Hepatocyte (in vitro differentiated cells): Measurements from ENCODE around the gene RPTOR. TPM values are rescaled to one million over a fixed set of nuclear protein-coding genes. Genes with fewer than 3 reads are reported as not detected.
"Not testable (repeated sequence)": the region's sequence is repeated elsewhere in the genome, so short reads cannot be mapped to it uniquely, and the experiment has no call there.

ENCODE experiments used
- DNase-seq: peaks from one replicate; pipeline ENCODE4 v3.0.0-alpha.2; 2016; ENCODE audit warnings: low spot score
- H2AFZ ChIP-seq: fragments of 200-600 bp; sonication (generic); 2 replicates; pipeline ENCODE4 v1.6.0; 2016; ENCODE audit warnings: antibody characterized with exemption, mild to moderate bottlenecking
- H3K27ac ChIP-seq: fragments of 200-600 bp; sonication (generic); 2 replicates; pipeline ENCODE4 v1.5.1; 2016; ENCODE audit warnings: mild to moderate bottlenecking
- H3K27me3 ChIP-seq: fragments of 200-600 bp; sonication (generic); 2 replicates; pipeline ENCODE4 v1.6.1; 2016
- H3K36me3 ChIP-seq: fragments of 200-600 bp; sonication (generic); replicated peaks from 2 replicates; pipeline ENCODE4 v1.5.1; 2016; ENCODE audit warnings: low read depth; ENCODE audit not compliant: insufficient read depth
- H3K4me1 ChIP-seq: fragments of 200-600 bp; sonication (generic); 2 replicates; pipeline ENCODE4 v1.5.1; 2016; ENCODE audit warnings: mild to moderate bottlenecking, moderate library complexity; ENCODE audit not compliant: insufficient read depth
- H3K4me2 ChIP-seq: fragments of 200-600 bp; sonication (generic); 2 replicates; pipeline ENCODE4 v1.6.0; 2016
- H3K4me3 ChIP-seq: fragments of 200-600 bp; sonication (generic); 2 replicates; pipeline ENCODE4 v1.5.1; 2016; ENCODE audit warnings: mild to moderate bottlenecking
- H3K79me2 ChIP-seq: fragments of 200-600 bp; sonication (generic); 2 replicates; pipeline ENCODE4 v1.6.0; 2017; ENCODE audit warnings: mild to moderate bottlenecking
- H3K9me2 ChIP-seq: fragments of 200-600 bp; sonication (generic); replicated peaks from 2 replicates; pipeline ENCODE4 v1.6.0; 2017; ENCODE audit warnings: mild to moderate bottlenecking; ENCODE audit not compliant: insufficient read depth
- H3K9me3 ChIP-seq: fragments of 200-600 bp; sonication (generic); 2 replicates; pipeline ENCODE4 v1.5.1; 2016; ENCODE audit warnings: low read depth, mild to moderate bottlenecking
- H4K20me1 ChIP-seq: fragments of 200-600 bp; sonication (generic); 2 replicates; pipeline ENCODE4 v1.6.0; 2016; ENCODE audit warnings: mild to moderate bottlenecking; ENCODE audit not compliant: insufficient read depth, poor library complexity, severe bottlenecking
- CTCF ChIP-seq: fragments of 200-600 bp; sonication (generic); IDR thresholded peaks from 2 replicates; pipeline ENCODE4 v1.5.1; 2016; ENCODE audit warnings: antibody characterized with exemption, mild to moderate bottlenecking; ENCODE audit not compliant: poor library complexity
- EZH2 ChIP-seq: fragments of 200-600 bp; sonication (generic); IDR thresholded peaks from 2 replicates; pipeline ENCODE4 v1.6.1; 2016; ENCODE audit warnings: antibody characterized with exemption, mild to moderate bottlenecking, borderline replicate concordance
- EZH2phosphoT487 ChIP-seq: fragments of 200-600 bp; sonication (generic); IDR thresholded peaks from one replicate; pipeline ENCODE4 v1.6.1; 2018; ENCODE audit warnings: antibody characterized with exemption, mild to moderate bottlenecking, low read depth, moderate library complexity; ENCODE audit not compliant: unreplicated experiment, severe bottlenecking
- WGBS: methylation state at CpG from one replicate; pipeline ENCODE4 v1.1.6; 2016; ENCODE audit warnings: low lambda C conversion rate; ENCODE audit errors: missing lambda C conversion rate; 5-methylcytosine and 5-hydroxymethylcytosine counted together
- polyA plus RNA-seq: library from polyadenylated mRNA; unstranded; fragments of >200 nt; fragmentation: Nextera tagmentation; extraction: Ambion mirVana; gene quantifications from 2 replicates; pipeline ENCODE4 v1.2.1, GENCODE V29; 2016
- total RNA-seq: library from RNA; depleted of rRNA; stranded (reverse); fragments of >200 nt; gene quantifications from 2 replicates; pipeline ENCODE4 v1.2.3, GENCODE V29; 2014

The RPTOR gene
- total and polyA plus RNA-seq, 2 experiments from 2014 or later: 14.1 to 20.6 TPM

- Histone ChIP-seq H3K9me2 (no peaks in the 10 kb centered on the region), H2AFZ (no peak overlapping the region), H4K20me1 (no peaks in the 10 kb centered on the region), H3K27ac (no peak overlapping the region), H3K4me2 (no peak overlapping the region), H3K27me3 (no peaks in the 10 kb centered on the region), H3K4me3 (no peak overlapping the region), H3K4me1 (no peaks in the 10 kb centered on the region), H3K79me2 (no peaks in the 10 kb centered on the region), H3K36me3 (no peaks in the 10 kb centered on the region), H3K9me3 (no peaks in the 10 kb centered on the region)
- DNase-seq: no peak
- TF ChIP-seq CTCF (no peak), EZH2phosphoT487 (no peak), EZH2 (no peak)
- 97% methylated on average over 5 of the region's 5 CpGs for WGBS
These were observed 268.7 kb downstream of the RPTOR start for GRCh38 chr17:80813318-80813717.

- Histone ChIP-seq H3K9me3 (no peaks in the 10 kb centered on the region), H3K79me2 (no peaks in the 10 kb centered on the region), H3K4me3 (no peak overlapping the region), H3K4me1 (no peaks in the 10 kb centered on the region), H2AFZ (no peak overlapping the region), H3K27me3 (no peaks in the 10 kb centered on the region), H3K4me2 (no peak overlapping the region), H3K9me2 (no peaks in the 10 kb centered on the region), H4K20me1 (no peaks in the 10 kb centered on the region), H3K27ac (no peak overlapping the region), H3K36me3 (no peaks in the 10 kb centered on the region)
- no peak for DNase-seq
- TF ChIP-seq CTCF (no peak), EZH2phosphoT487 (no peak), EZH2 (no peak)
- 94% methylated on average over 9 of the region's 9 CpGs for WGBS
These were observed 269.9 kb downstream of the RPTOR start for GRCh38 chr17:80814491-80814890.

- Histone ChIP-seq H3K9me3 (no peaks in the 10 kb centered on the region), H3K27ac (no peak overlapping the region), H3K4me3 (no peak overlapping the region), H3K27me3 (no peaks in the 10 kb centered on the region), H4K20me1 (no peaks in the 10 kb centered on the region), H3K36me3 (no peaks in the 10 kb centered on the region), H2AFZ (no peak overlapping the region), H3K4me1 (no peaks in the 10 kb centered on the region), H3K4me2 (no peak overlapping the region), H3K9me2 (no peaks in the 10 kb centered on the region), H3K79me2 (no peaks in the 10 kb centered on the region)
- DNase-seq: no peak
- TF ChIP-seq CTCF (no peak), EZH2phosphoT487 (no peak), EZH2 (no peak)
- 91% methylated on average over 10 of the region's 10 CpGs for WGBS
These were observed 270.6 kb downstream of the RPTOR start for GRCh38 chr17:80815151-80815681.

GRCh38 chr17:80815718-80816117, 271.1 kb downstream of the RPTOR start:
- H3K27me3 ChIP-seq, H3K9me3 ChIP-seq, H3K79me2 ChIP-seq, H3K4me1 ChIP-seq, H2AFZ ChIP-seq, H4K20me1 ChIP-seq, H3K4me2 ChIP-seq, H3K36me3 ChIP-seq, H3K27ac ChIP-seq, H3K4me3 ChIP-seq, H3K9me2 ChIP-seq, DNase-seq: not testable (repeated sequence)
- WGBS: 96% methylated on average over 23 of the region's 23 CpGs
